Measurements from ENCODE around the gene TTLL4. TPM values are rescaled to one million over a fixed set of nuclear protein-coding genes. Genes with fewer than 3 reads are reported as not detected.

Gene TTLL4
- total and polyA plus RNA-seq, 2 of the 8 experiments (the other 6 are each of a cell fraction or from before 2014, with no cell fraction given): 71.1 to 105 TPM

- Histone ChIP-seq H3K4me3 (ENCODE audit: extremely low read depth in 1 of 4, insufficient read depth in 2 of 4, low read depth in 3 of 4, low read length in 4 of 4) (no peak overlapping the region), H3K27ac (ENCODE audit: low read depth, low read length) (no peak overlapping the region), H3K23me2 (ENCODE audit: low read depth, low read length) (no peaks in the 10 kb centered on the region), H3K23ac (ENCODE audit: insufficient read length) (no peak overlapping the region), H3K56ac (replicated peaks; ENCODE audit: insufficient read length, low read depth, low read length) (no peak overlapping the region), H2AK5ac (ENCODE audit: low read depth, low read length) (no peak overlapping the region), H2BK20ac (ENCODE audit: low read length) (no peak overlapping the region), H4K8ac (ENCODE audit: extremely low read depth, insufficient read depth, low read length) (no peak overlapping the region), H3K79me1 (ENCODE audit: low read depth, low read length) (no peaks in the 10 kb centered on the region), H3K27me3 (replicated peaks in 1 of 4; ENCODE audit: control insufficient read depth in 3 of 4, extremely low read depth in 1 of 4, insufficient read depth in 3 of 4, low read length in 3 of 4) (no peaks in the 10 kb centered on the region), H2BK12ac (ENCODE audit: low read depth, low read length) (no peak overlapping the region), H3K18ac (ENCODE audit: extremely low read depth, low read length) (no peak overlapping the region), H3K9me3 (ENCODE audit: insufficient read depth in 2 of 2, low read depth in 1 of 2, low read length in 1 of 2) (no peaks in the 10 kb centered on the region), H3K79me2 (ENCODE audit: control insufficient read depth in 1 of 2, insufficient read depth in 2 of 2, low read length in 2 of 2) (no peaks in the 10 kb centered on the region), H4K20me1 (replicated peaks in 1 of 2; ENCODE audit: control insufficient read depth in 1 of 2, insufficient read depth in 2 of 2, low read length in 2 of 2) (no peaks in the 10 kb centered on the region), H2BK15ac (ENCODE audit: low read length) (no peak overlapping the region), H2AFZ (ENCODE audit: low read length) (no peak overlapping the region), H4K5ac (ENCODE audit: insufficient read length, low read depth, low read length) (no peak overlapping the region), H2BK5ac (ENCODE audit: low read depth, low read length) (no peak overlapping the region), H4K91ac (replicated peaks; ENCODE audit: insufficient read length, low read length) (no peak overlapping the region), H3K14ac (ENCODE audit: insufficient read length) (no peak overlapping the region), H3K36me3 (ENCODE audit: control insufficient read depth in 2 of 4, insufficient read depth in 4 of 4, low read length in 3 of 4) (peaks cover 22 to 64% (median 51%) of the 10 kb centered on the region in 4 experiments), H3K4me2 (ENCODE audit: insufficient read depth in 1 of 2, low read depth in 2 of 2, low read length in 2 of 2) (no peak overlapping the region), H3K4me1 (replicated peaks in 1 of 4; ENCODE audit: control insufficient read depth in 3 of 4, insufficient read depth in 4 of 4, low read length in 3 of 4) (no peaks in the 10 kb centered on the region), H3K4ac (replicated peaks; ENCODE audit: insufficient read length, low read depth, low read length) (no peak overlapping the region), H3K9ac (replicated peaks in 1 of 4; ENCODE audit: extremely low read depth in 1 of 4, low read depth in 3 of 4, low read length in 3 of 4) (no peak overlapping the region), H2BK120ac (replicated peaks; ENCODE audit: low read depth, low read length) (no peak overlapping the region)
- DNase-seq (ENCODE audit: low read depth in 1 of 2, low spot score in 2 of 2) (no peak), FAIRE-seq (no peak)
- no peak for TF ChIP-seq KDM5A (IDR thresholded peaks at IDR 0.05; ENCODE audit: low read length)
- whole genome bisulfite sequencing, 2 experiments (ENCODE audit: extremely low coverage in 1 of 2, insufficient coverage in 1 of 2, insufficient read length in 1 of 2, insufficient replicate concordance in 2 of 2, low coverage in 1 of 2, low lambda C conversion rate in 2 of 2, missing lambda C conversion rate in 1 of 2): 87% methylated on average over 7 of the region's 7 CpGs; no CpG with 5 or more reads in 1 of the 2 experiments
- ChIA-PET CTCF (ENCODE audit: partially characterized antibody) (interaction anchor here (0.9 to 1.5 kb wide), 3 partner anchors 26 to 275 kb away, joined by 3 to 7 read pairs (median 3); no protein-coding TSS in a partner anchor), POLR2A (ENCODE audit: partially characterized antibody) (interaction anchor here (1.5 to 2.0 kb wide), 2 partner anchors 11 to 75 kb away, joined by 3 to 4 read pairs; no protein-coding TSS in a partner anchor)
These were observed 44.1 kb downstream of the TTLL4 start for GRCh38 chr2:218754781-218755180.

Data from H1 (cell line).